Stomach (tissue), 4 donors: ENCODE results near the gene APBA3.

Experiments used
- EP300 ChIP-seq: sonication (generic); formaldehyde crosslinking; IDR thresholded peaks from one replicate; pipeline ENCODE4 v1.6.1; 2017; ENCODE audit warnings: antibody characterized with exemption
- POLR2A ChIP-seq, 4 donors: fragments of 450-650 bp; IDR thresholded peaks; one replicate each; pipeline ENCODE4 v1.6.1; 2016; ENCODE audit warnings: antibody characterized with exemption in 4 of 4, control low read depth in 2 of 4, mild to moderate bottlenecking in 1 of 4, moderate library complexity in 1 of 4
- TF ChIP-seq, protein P1 (sequence below), 7 experiments: fragments of 450-650 bp in 4 of 7; fragments of 200-600 bp in 3 of 7; sonication (generic) in 3 of 7; IDR thresholded peaks; one replicate each; pipeline ENCODE4 v1.5.1; 2016 to 2019; ENCODE audit warnings: antibody characterized with exemption in 7 of 7, control low read depth in 2 of 7, mild to moderate bottlenecking in 1 of 7

DNA sequence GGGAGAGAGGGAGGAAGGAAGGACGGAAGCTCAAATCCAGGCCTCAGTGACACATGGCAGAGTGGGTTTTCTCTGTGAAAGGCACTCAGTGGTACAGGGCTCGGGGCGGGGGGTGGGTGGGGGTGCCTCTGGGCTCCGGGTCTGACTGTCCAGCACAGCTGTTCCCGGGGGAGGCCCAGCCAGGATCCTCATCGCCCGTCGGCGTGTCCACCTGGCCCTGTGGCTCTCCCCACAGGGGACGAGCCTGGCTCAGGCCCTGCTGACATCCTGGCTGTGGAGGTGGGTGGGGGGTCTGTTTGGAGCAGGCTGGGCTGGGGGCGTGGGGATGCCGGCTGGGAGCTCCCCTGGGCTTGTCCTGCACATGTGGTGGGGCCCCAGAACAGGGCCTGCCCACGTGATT lies 42.9 kb upstream of the APBA3 start:
- TF ChIP-seq, protein P1, sequence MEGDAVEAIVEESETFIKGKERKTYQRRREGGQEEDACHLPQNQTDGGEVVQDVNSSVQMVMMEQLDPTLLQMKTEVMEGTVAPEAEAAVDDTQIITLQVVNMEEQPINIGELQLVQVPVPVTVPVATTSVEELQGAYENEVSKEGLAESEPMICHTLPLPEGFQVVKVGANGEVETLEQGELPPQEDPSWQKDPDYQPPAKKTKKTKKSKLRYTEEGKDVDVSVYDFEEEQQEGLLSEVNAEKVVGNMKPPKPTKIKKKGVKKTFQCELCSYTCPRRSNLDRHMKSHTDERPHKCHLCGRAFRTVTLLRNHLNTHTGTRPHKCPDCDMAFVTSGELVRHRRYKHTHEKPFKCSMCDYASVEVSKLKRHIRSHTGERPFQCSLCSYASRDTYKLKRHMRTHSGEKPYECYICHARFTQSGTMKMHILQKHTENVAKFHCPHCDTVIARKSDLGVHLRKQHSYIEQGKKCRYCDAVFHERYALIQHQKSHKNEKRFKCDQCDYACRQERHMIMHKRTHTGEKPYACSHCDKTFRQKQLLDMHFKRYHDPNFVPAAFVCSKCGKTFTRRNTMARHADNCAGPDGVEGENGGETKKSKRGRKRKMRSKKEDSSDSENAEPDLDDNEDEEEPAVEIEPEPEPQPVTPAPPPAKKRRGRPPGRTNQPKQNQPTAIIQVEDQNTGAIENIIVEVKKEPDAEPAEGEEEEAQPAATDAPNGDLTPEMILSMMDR (IDR thresholded peaks at IDR 0.05), result no peak
- no peak for TF ChIP-seq POLR2A (IDR thresholded peaks at IDR 0.05)
- no peak for TF ChIP-seq EP300
